Stimulated activated CD8-positive, alpha-beta memory T cell treated with anti-CD3 and anti-CD28 coated beads, Interleukin-15, amount 100 ng/mL, for 4 hours (primary cell): Measurements from ENCODE around the gene CASR.

ENCODE experiments used
- DNase-seq, 2 donors: peaks; one replicate each; pipeline ENCODE4 v3.0.0-alpha.2; 2020; ENCODE audit warnings: low read depth in 2 of 2

The CASR gene

GRCh38 chr3:122305818-122306621 is 122.6 kb downstream of the CASR start:
- DNase-seq: no peak

GRCh38 chr3:122306622-122306953 is 123.1 kb downstream of the CASR start:
- DNase-seq: no peak

GRCh38 chr3:122307094-122307687 is 123.7 kb downstream of the CASR start:
- no peak for DNase-seq

DNA sequence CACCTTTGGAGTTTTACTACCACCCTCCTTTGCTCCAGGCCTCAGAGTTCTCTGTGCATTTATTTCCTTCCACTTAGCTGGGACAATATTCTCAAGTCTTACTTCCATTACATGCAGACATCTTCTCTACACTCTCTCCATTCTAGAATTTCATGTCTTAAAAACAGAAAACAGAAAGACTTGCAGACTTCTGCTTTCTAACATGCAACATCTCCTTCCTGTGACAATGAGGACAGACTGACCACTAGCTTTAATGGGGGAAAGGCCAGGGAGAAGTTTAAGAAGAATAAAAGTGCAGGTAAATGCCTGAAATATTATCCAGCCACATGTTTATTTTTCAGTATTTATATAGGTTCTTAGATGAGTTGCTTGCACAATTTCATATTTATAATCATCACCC is 124.5 kb downstream of the CASR start:
- no peak for DNase-seq

- no peak for DNase-seq
These were observed 126.9 kb downstream of the CASR start for GRCh38 chr3:122310361-122310760.

DNA sequence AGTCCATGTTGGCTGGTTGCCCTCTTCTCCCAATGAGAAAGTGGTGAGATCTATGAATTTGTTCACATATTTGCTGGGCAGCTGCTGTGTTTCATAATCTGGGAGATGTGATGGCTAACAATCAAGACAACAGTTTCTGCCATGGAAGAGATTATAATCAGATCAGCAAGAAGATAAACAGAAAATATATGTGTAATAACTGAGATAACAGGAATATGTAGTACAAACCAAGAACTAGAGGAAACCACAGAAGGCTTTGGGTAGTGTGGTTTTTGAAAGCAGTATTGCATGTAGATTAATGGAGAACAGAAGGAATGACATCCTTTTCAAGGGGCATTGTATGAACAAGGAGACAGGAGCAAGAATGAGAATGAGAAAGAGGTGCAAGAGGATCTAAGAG is 129.4 kb downstream of the CASR start:
- no peak for DNase-seq

DNA sequence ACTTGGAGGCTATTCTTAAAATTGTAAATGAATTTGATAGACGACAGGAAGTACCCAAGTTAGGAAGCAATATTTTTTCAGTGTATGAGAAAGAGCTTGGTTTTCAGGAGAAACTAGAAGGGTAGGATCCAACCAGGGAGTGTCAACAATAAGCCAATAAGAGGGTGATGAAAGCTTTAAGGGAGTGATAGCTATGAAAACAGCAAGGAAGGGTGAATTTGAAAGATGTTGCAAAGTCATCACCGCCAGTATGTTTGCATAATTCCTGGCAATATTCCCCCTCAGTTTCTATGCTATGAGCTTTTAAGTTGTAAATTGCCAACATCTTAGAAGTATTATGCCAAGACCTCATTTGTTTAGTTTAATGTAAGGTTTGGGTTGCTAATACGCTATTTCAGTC is 129.8 kb downstream of the CASR start:
- DNase-seq: no peak

DNA sequence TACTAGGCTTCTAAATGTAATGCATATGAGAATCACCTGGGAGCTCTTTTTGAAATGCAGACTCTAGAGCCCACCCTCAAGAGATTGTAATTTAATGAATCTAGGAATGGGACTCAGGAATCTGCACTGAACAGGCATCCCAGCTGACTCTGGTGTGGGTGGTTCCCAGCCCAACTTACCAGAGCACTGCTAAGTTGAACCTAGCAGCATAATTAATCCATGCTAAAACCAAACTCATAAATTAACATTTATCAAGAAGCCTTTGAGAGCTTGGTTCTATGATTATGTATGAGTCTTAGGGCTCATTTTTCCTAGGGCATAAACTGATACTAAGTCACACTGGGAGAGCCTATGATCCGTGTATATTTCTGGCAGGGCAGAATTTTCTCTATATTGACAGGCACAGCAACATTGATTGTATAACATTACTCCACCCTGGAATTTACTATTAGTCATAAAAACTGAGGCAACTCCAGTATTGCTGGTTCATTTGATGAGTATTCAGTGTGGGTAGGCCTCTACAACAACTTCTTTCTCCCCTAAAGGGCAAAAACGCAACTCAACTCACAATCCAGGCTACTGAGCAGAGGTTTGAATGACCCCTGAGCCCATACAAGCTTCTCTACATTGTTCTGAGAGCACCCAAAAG is 130.9 kb downstream of the CASR start:
- no peak for DNase-seq

- no peak for DNase-seq
These were observed 132.2 kb downstream of the CASR start for GRCh38 chr3:122315619-122316018.

- DNase-seq: no peak
These were observed 132.9 kb downstream of the CASR start for GRCh38 chr3:122316368-122316767.

DNA sequence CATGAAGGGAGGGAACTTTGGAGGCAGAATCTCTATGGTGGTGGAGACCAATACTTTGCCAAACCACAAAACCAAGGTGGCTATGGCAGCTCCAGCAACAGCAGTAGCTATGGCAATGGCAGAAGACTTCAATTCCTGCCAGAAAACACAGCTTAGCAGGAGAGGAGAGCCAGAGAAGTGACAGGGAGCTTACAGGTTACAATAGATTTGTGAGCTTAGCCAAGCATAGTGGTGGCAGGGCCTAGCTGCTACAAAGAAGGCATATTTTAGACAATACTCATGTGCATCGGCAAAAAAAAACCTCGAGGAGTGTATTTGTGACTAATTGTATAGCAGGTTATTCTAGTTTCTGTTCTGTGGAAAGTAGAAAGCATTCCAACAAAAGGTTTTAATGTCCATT is 135.2 kb downstream of the CASR start:
- DNase-seq: no peak

DNA sequence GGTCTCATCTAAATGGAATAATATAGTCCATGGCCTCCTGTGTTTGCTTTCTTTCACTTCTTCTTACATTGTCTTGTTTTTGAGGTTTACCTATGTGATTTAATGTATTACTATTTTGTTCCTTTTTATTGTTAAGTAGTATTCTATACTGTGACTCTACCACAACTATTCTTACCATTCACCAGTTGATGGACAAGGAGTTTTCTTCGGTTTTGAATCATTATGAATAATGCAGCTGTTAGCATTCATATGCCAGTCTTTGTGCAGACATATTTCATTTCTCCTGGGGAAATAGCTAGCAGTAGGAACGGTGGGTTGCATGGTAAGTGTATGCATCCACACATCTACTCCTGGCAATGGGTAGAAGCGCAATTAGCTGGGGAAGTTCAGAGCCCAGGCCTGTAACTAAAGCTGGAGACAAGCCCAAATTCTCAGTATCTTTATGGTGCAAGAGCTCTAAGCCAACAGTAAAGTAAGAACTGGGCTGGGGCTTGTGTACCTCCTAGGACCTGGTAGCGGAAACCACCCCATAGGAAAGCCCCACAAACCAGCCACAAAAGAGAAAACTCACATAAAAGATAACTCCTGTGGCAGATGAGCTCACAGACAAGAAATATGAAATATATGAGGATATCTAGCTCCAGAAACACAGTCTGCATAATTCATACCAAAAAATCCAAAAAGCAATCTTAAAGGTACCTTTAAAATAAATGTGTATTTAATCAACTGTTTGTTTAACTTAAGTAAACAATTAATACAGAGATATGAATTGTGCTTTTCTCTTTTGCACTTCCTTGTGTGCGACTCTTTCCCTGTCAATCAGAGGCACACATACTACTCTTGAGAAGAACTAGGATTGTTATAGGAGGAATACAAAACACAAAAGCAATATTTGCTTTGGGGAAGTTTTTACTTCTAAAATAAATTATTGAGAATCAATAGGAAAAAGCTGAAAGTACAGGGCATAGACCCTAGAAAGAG is 138.9 kb downstream of the CASR start:
- no peak for DNase-seq

DNA sequence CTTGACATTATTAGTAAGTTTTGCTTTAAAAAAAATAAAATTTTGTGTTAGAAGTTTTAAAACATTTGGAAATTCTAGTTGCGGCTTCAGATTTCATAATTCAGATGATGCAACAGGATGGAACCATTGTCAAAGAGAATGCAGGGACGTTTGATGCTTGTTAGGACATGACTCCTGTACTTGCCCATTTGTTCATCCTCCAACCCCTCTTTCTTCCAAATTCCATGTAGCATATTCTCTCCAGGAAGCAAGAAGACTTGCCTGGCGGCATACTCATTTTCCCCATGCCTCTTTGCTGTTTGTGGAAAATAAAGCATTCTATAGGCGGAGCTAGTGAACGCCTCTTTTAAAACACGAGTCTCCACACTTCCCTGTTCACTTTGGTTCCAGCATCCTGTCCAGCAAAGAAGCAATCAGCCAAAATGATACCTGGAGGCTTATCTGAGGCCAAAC is 141.4 kb downstream of the CASR start, which contains the start of gene CSTA:
Gene CSTA, plus strand, starts transcription at position 378 of the 453 bp plus-strand sequence. Its CDS starts 45 bp downstream, at position 423.
- no peak for DNase-seq

GRCh38 chr3:122325769-122326168 is 142.3 kb downstream of the CASR start:
- no peak for DNase-seq

- no peak for DNase-seq
These were observed 148.4 kb downstream of the CASR start for GRCh38 chr3:122331886-122332285.

DNA sequence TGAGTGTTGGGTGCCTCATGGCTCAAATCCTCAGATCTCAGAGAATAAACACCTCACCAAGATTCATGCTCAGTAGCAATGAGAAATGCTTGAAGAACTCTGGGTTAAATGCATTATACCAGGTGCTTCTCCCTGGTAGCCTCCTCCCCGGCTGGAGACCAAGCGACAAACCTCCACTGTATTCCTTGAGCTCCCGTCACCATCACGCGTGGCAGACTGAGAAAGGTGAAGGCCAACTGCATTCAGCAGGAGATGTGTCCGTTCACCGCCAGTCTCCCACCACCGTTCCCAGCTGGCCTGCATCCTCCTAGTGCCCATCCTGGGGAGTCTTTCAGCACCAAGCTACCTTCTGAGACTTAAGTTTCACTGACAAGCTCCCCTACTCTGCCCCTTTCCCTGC is 149.1 kb downstream of the CASR start:
- DNase-seq: no peak
